Stimulated activated naive B cell treated with anti-CD40 and anti-IgM and Interleukin-4, amounts not matched to agents 10 μg/mL and 1 μg/mL and 100 μg/mL, for 72 hours (primary cell): ENCODE measurements around the gene RASGRP4.

Source experiments
- ATAC-seq, 2 donors: fragments of 150-1000 bp; cut with Tn5 transposase; replicated peaks; 2 replicates each; pipeline ENCODE4 v1.10.0; 2021; ENCODE audit warnings: moderate library complexity in 1 of 2
- DNase-seq: peaks from one replicate; pipeline ENCODE4 v3.0.0; 2021
- H3K27ac Mint-ChIP-seq: one replicate; pipeline ENCODE4 v1.8.0; 2022; ENCODE audit warnings: mild to moderate bottlenecking, mixed read lengths
- H3K27me3 Mint-ChIP-seq, 2 donors: one replicate each; pipeline ENCODE4 v1.8.0; 2022; ENCODE audit warnings: mixed read lengths in 2 of 2
- H3K36me3 Mint-ChIP-seq, 2 donors: one replicate each; pipeline ENCODE4 v1.8.0; 2022; ENCODE audit warnings: mixed read lengths in 2 of 2, mild to moderate bottlenecking in 1 of 2
- H3K4me1 Mint-ChIP-seq, 2 donors: one replicate each; pipeline ENCODE4 v1.8.0; 2022; ENCODE audit warnings: mixed read lengths in 2 of 2, mild to moderate bottlenecking in 1 of 2
- H3K4me3 Mint-ChIP-seq, 2 donors: one replicate each; pipeline ENCODE4 v1.8.0; 2022; ENCODE audit warnings: mild to moderate bottlenecking in 2 of 2, mixed read lengths in 2 of 2, moderate library complexity in 1 of 2
- H3K9me3 Mint-ChIP-seq, 2 donors: one replicate each; pipeline ENCODE4 v1.8.0; 2022; ENCODE audit warnings: mixed read lengths in 2 of 2, mild to moderate bottlenecking in 1 of 2

The RASGRP4 gene

GRCh38 chr19:38386971-38387549 is 39.0 kb downstream of the RASGRP4 start:
- H3K27ac Mint-ChIP-seq, result peak overlapping the region; percentile 31
- H3K27me3 Mint-ChIP-seq, result peaks cover 31 to 38% of the 10 kb centered on the region in 2 donors
- ATAC-seq (peak; percentile 32 to 38), DNase-seq (no peak)
- peaks cover 37 to 42% of the 10 kb centered on the region in 2 donors for H3K36me3 Mint-ChIP-seq
- H3K4me3 Mint-ChIP-seq, result peak overlapping the region; percentile 82 to 86
- peaks cover 20 to 44% of the 10 kb centered on the region in 2 donors for H3K4me1 Mint-ChIP-seq
- no peaks in the 10 kb centered on the region for H3K9me3 Mint-ChIP-seq

DNA sequence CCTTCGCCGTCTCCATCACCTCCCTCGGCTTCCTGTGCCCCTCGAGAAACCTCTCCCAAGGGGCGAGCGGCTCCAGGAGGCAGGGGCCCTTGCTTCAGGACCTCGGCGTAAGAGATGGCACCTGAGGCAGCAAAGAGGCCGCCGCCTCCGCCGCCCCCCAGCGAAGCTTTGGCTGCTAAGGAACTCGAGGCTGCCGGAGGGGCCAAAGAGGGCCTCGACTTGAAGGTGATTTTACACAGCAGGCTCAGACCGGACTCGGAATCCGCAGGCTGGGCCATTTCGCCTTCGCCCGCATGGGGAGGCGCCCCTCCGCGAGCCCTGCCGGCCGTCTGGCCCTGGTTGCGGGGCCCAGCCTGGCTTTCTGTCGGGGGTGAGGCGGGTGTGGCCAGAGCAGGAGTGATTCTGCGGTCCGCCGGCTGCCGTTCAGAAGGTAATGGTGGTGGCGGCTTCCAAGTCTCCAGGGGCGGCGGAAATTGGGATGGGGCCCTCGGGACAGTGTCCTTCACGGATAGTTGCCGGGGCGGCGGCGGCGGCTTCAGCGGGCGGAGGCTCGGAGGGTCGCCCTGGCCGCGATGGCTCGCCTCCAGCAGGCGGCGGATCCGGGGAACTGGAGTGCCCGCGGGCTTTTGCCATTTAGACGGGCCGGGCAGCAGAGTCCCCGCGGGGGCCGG is 39.6 kb downstream of the RASGRP4 start:
- Mint-ChIP-seq H3K36me3 (peaks cover 43 to 48% of the 10 kb centered on the region in 2 donors), H3K27ac (no peak overlapping the region), H3K4me3 (peak overlapping the region in 1 of 2 donors; percentile 47), H3K27me3 (peaks cover 31 to 36% of the 10 kb centered on the region in 2 donors), H3K9me3 (no peaks in the 10 kb centered on the region), H3K4me1 (peaks cover 20 to 44% of the 10 kb centered on the region in 2 donors)
- ATAC-seq (no peak), DNase-seq (no peak)

DNA sequence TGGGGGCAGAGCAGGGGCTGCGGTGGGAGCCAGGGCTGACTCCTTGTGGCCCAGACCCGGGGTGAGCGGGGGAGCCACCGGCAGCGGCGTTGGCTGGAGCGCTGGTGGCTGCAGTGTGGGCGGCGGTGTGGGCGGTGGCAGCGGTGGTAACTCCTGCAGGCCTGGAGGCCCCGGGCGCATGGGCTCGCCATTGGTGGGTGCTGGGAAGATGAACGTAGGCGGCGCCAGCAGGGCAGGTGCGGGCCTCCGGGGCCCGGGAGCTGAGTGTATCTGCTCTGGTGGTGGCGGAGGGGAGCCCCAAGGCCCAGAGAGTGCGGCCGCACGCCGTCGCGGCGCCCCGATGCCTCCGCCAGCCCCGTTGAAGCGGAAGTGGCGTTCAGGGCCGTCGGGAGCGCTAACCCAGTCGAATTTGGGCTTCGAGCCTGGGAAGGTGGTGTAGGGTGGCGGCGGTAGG is 40.2 kb downstream of the RASGRP4 start:
- Mint-ChIP-seq H3K4me3 (peak overlapping the region in 1 of 2 donors; percentile 68), H3K9me3 (no peaks in the 10 kb centered on the region), H3K4me1 (peaks cover 20 to 44% of the 10 kb centered on the region in 2 donors), H3K27me3 (peaks cover 28 to 30% of the 10 kb centered on the region in 2 donors), H3K27ac (no peak overlapping the region), H3K36me3 (peaks cover 49 to 54% of the 10 kb centered on the region in 2 donors)
- ATAC-seq (no peak), DNase-seq (no peak)

DNA sequence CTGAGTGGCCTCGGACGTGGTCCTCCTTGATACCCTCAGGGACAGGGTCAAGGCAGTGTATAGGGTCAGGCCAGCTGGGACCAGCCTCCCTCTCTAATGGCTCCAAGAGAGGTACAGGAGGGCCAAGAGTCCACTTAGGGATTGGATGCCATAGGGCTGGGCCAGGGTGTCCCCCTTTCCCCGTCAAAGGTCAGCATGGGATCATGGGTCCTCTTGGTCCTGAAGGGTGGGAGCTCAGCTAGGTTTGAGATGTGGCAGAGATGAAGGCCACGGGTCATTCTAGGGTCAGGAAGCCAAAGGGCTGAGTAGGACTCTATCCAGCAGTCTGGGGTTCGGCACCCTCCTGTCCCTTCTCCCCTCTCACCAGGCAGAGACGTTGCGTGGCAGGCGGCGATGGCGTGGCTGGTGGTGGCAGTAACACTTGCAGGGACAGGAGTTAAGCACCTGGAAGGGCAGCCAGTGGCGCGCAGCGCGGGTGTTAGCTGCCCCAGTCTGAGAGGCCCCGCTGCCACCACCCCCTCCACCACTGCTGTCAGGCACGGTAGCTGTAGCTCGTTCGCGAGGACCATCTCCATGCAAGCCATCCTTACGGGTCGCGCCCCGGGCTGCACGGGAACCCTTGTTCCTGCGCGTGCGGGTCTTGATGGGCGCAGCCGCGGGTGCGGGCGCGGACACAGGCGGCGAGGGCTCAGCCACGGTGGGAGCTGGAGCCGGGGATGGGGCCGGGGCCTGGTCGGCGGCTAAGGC is 40.8 kb downstream of the RASGRP4 start:
- H3K27me3 Mint-ChIP-seq, result peaks cover 24 to 28% of the 10 kb centered on the region in 2 donors
- peaks cover 21 to 44% of the 10 kb centered on the region in 2 donors for H3K4me1 Mint-ChIP-seq
- H3K27ac Mint-ChIP-seq, result peak overlapping the region; percentile 16
- peaks cover 53 to 60% of the 10 kb centered on the region in 2 donors for H3K36me3 Mint-ChIP-seq
- H3K9me3 Mint-ChIP-seq, result no peaks in the 10 kb centered on the region
- peak overlapping the region in 1 of 2 donors; percentile 68 for H3K4me3 Mint-ChIP-seq
- DNase-seq (no peak), ATAC-seq (no peak)

DNA sequence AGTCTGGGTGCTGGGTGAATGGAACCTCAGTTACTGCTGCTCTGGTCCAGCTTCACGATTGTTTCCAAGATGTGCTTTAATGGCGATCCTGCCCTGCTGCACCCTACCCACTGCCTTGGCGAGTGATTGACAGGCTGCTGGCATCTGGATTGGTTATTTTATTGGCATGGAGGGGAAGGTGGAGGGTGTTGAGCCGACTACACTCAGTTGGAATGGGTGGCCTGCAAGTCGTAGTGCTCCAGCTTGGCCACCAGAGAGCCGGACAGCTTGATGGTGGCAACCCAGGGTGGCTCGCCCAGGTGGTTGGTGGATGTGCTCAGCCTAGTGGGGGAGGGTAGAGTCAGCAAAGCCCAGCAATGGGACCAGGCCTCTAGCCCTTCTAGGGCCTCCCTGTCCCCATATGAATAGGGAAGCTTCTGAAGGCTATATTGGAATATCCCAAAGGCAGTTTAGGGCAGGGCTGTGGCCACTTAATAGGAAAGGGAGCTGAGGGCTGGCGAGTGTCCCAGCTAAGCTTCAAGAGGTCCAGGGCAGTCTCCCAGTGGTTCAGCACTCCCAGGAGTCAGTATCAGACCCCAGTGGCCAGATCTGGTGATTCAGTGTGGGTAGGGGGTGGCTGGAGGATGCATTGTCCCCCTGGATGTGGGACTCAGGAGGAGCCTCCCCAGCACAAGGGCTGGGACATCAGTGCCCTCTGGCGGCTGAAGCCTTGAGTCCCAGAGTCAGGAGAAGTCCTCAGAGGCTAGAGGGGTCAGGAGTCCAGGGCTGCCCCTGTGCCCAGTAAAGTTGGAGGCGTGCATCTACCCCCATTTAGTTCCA is 41.6 kb downstream of the RASGRP4 start:
- no peaks in the 10 kb centered on the region for H3K9me3 Mint-ChIP-seq
- DNase-seq, result no peak
- H3K27ac Mint-ChIP-seq, result peak overlapping the region; percentile 16
- peaks cover 20 to 41% of the 10 kb centered on the region in 2 donors for H3K4me1 Mint-ChIP-seq
- H3K27me3 Mint-ChIP-seq, result peaks cover 16 to 20% of the 10 kb centered on the region in 2 donors
- H3K4me3 Mint-ChIP-seq, result no peak overlapping the region
- ATAC-seq, result no peak
- peaks cover 57 to 66% of the 10 kb centered on the region in 2 donors for H3K36me3 Mint-ChIP-seq

- ATAC-seq, result no peak
- H3K4me3 Mint-ChIP-seq, result no peak overlapping the region
Observed at GRCh38 chr19:38383743-38384142, 42.3 kb downstream of the RASGRP4 start.

GRCh38 chr19:38383184-38383583 is 42.8 kb downstream of the RASGRP4 start:
- peaks cover 19 to 45% of the 10 kb centered on the region in 2 donors for H3K4me1 Mint-ChIP-seq
- H3K36me3 Mint-ChIP-seq, result peaks cover 65 to 72% of the 10 kb centered on the region in 2 donors
- ATAC-seq, result no peak
- no peaks in the 10 kb centered on the region for H3K9me3 Mint-ChIP-seq
- no peak overlapping the region for H3K4me3 Mint-ChIP-seq
- peaks cover 12 to 16% of the 10 kb centered on the region in 2 donors for H3K27me3 Mint-ChIP-seq
- no peak overlapping the region for H3K27ac Mint-ChIP-seq
- DNase-seq, result no peak

More at GRCh38 chr19:38383743-38384142, 42.3 kb downstream of the RASGRP4 start:
- H3K4me1 Mint-ChIP-seq, result peaks cover 20 to 47% of the 10 kb centered on the region in 2 donors
- no peaks in the 10 kb centered on the region for H3K9me3 Mint-ChIP-seq
- H3K27me3 Mint-ChIP-seq, result peaks cover 14 to 18% of the 10 kb centered on the region in 2 donors
- peaks cover 63 to 72% of the 10 kb centered on the region in 2 donors for H3K36me3 Mint-ChIP-seq
- DNase-seq, result no peak
- no peak overlapping the region for H3K27ac Mint-ChIP-seq

DNA sequence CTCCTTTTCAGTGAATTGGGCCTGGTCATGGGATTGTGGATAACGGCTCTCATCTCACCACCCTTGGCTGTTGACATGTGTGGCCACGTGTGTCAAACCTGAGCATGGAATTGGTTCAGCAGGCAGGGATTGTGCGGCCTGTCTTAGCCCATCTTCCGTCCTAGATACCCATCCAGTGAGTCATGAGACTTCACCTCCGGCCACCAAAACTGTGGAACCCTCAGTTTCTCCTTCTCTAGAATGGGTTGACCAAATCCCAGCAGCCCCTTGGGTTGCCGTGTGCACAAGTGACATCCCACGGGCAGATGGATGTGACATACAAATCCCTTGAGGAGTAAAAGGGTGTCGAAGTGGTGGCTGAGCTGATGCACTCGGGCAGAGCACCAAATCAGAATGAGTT is 44.9 kb downstream of the RASGRP4 start:
- ATAC-seq, result no peak
- H3K4me3 Mint-ChIP-seq, result no peak overlapping the region
- peaks cover 14 to 33% of the 10 kb centered on the region in 2 donors for H3K4me1 Mint-ChIP-seq
- no peaks in the 10 kb centered on the region for H3K9me3 Mint-ChIP-seq
- H3K27ac Mint-ChIP-seq, result no peak overlapping the region
- H3K27me3 Mint-ChIP-seq, result peaks cover 6 to 8% of the 10 kb centered on the region in 2 donors
- DNase-seq, result no peak
- H3K36me3 Mint-ChIP-seq, result peaks cover 72% of the 10 kb centered on the region in 2 donors

DNA sequence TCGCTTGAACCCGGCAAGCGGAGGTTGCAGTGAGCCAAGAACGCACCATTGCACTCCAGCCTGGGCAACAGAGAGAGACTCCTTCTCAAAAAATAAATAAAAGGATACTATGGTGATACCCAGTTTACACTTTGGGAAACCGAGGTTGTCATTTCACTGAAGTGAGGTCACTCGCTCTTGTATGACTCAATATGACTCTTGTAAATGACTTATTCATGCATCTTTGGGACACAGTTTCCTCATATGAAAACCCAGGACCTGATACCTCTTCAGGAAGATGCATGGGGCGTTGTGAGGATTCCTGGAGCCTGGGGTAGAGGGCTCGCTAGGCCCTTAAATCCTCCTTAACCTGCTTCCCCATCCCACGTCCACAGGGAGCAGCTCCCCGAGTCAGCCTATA is 47.2 kb downstream of the RASGRP4 start:
- H3K27ac Mint-ChIP-seq, result no peak overlapping the region
- peaks cover 22 to 34% of the 10 kb centered on the region in 2 donors for H3K4me1 Mint-ChIP-seq
- peaks cover 64% of the 10 kb centered on the region in 2 donors for H3K36me3 Mint-ChIP-seq
- no peaks in the 10 kb centered on the region for H3K27me3 Mint-ChIP-seq
- H3K4me3 Mint-ChIP-seq, result no peak overlapping the region
- DNase-seq, result no peak
- no peaks in the 10 kb centered on the region for H3K9me3 Mint-ChIP-seq
- ATAC-seq, result no peak

DNA sequence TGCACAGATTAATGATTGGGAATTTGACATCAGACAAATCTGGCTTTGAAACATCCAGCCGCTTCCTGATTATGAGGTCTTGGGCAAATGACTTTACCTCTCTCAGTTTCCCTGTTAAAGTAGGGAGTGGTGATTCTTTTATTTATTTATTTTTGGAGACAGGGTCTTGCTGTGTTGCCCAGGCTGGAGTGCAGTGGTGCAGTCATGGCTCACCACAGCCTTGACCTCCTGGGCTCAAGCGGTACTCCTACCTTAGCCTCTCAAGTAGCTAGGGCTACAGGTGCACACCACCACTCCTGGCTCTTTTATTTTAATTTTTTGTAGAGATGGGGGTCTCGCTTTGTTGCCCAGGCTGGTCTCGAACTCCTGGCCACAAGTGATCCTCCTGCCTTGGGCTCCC is 49.0 kb downstream of the RASGRP4 start:
- DNase-seq, result no peak
- peaks cover 46% of the 10 kb centered on the region in 2 donors for H3K36me3 Mint-ChIP-seq
- peaks cover 20 to 34% of the 10 kb centered on the region in 2 donors for H3K4me1 Mint-ChIP-seq
- no peak overlapping the region for H3K4me3 Mint-ChIP-seq
- no peaks in the 10 kb centered on the region for H3K9me3 Mint-ChIP-seq
- no peak overlapping the region for H3K27ac Mint-ChIP-seq
- no peaks in the 10 kb centered on the region for H3K27me3 Mint-ChIP-seq
- no peak for ATAC-seq

GRCh38 chr19:38376576-38376975 is 49.4 kb downstream of the RASGRP4 start:
- H3K27ac Mint-ChIP-seq, result no peak overlapping the region
- no peak for ATAC-seq
- H3K4me3 Mint-ChIP-seq, result peak overlapping the region; percentile 67 to 98
- no peak for DNase-seq
- no peaks in the 10 kb centered on the region for H3K27me3 Mint-ChIP-seq
- peaks cover 20 to 34% of the 10 kb centered on the region in 2 donors for H3K4me1 Mint-ChIP-seq
- no peaks in the 10 kb centered on the region for H3K9me3 Mint-ChIP-seq
- peaks cover 41% of the 10 kb centered on the region in 2 donors for H3K36me3 Mint-ChIP-seq

- no peaks in the 10 kb centered on the region for H3K9me3 Mint-ChIP-seq
- H3K4me1 Mint-ChIP-seq, result peaks cover 20 to 34% of the 10 kb centered on the region in 2 donors
- no peak overlapping the region for H3K27ac Mint-ChIP-seq
- DNase-seq (no peak), ATAC-seq (no peak)
- peaks cover under 1 to 1% of the 10 kb centered on the region in 2 donors for H3K27me3 Mint-ChIP-seq
- H3K36me3 Mint-ChIP-seq, result peaks cover 33% of the 10 kb centered on the region in 2 donors
- H3K4me3 Mint-ChIP-seq, result peak overlapping the region; percentile 94 to 98
Observed at GRCh38 chr19:38375748-38376147, 50.3 kb downstream of the RASGRP4 start.

GRCh38 chr19:38375098-38375493 is 50.9 kb downstream of the RASGRP4 start:
- Mint-ChIP-seq H3K4me3 (peak overlapping the region; percentile 94 to 98), H3K27ac (peak overlapping the region; percentile 100), H3K4me1 (peaks cover 18 to 34% of the 10 kb centered on the region in 2 donors), H3K9me3 (no peaks in the 10 kb centered on the region), H3K27me3 (peaks cover 7 to 8% of the 10 kb centered on the region in 2 donors), H3K36me3 (peaks cover 26 to 29% of the 10 kb centered on the region in 2 donors)
- DNase-seq, result no peak
- ATAC-seq, result peak; percentile 10 to 17
